Naive thymus-derived CD8-positive, alpha-beta T cell (primary cell): ENCODE measurements around the gene FCRL2. TPM values are rescaled to one million over a fixed set of nuclear protein-coding genes. Genes with fewer than 3 reads are reported as not detected.

Experiments used
- ATAC-seq, 2 donors: fragments of 150-1000 bp; cut with Tn5 transposase in 1 of 2; sonication (Bioruptor Pico), chemical (Tn5 transposase) in 1 of 2; 1 replicate in 1 of 2; 2 replicates in 1 of 2; pipeline ENCODE4 v1.10.0; 2021; ENCODE audit warnings: mild to moderate bottlenecking in 2 of 2, moderate library complexity in 2 of 2
- POLR2A ChIA-PET: fragments of 350-600 bp; sonication (Branson Sonifier 250); formaldehyde crosslinking; loops from one replicate; lab custom pipeline; 2021; ENCODE audit warnings: antibody characterized with exemption; lab: Charles Lee
- DNase-seq, 10 donors: peaks; one replicate each; pipeline versions ENCODE4 v3.0.0 to v3.0.0-alpha.2; 2020 to 2022
- H3K27ac Mint-ChIP-seq, 10 donors: one replicate each; pipeline ENCODE4 v1.8.0; 2020 to 2022; ENCODE audit warnings: mild to moderate bottlenecking in 10 of 10, mixed read lengths in 10 of 10, moderate library complexity in 4 of 10, inconsistent platforms in 1 of 10
- H3K27me3 Mint-ChIP-seq, 5 donors: one replicate each; pipeline ENCODE4 v1.8.0; 2021 to 2022; ENCODE audit warnings: mixed read lengths in 5 of 5
- H3K36me3 Mint-ChIP-seq, 3 donors: one replicate each; pipeline ENCODE4 v1.8.0; 2020 to 2022; ENCODE audit warnings: mixed read lengths in 3 of 3, mild to moderate bottlenecking in 2 of 3, inconsistent platforms in 1 of 3
- H3K4me1 Mint-ChIP-seq, 4 donors: one replicate each; pipeline ENCODE4 v1.8.0; 2021 to 2022; ENCODE audit warnings: mixed read lengths in 4 of 4
- H3K4me3 Mint-ChIP-seq, 10 donors: one replicate each; pipeline ENCODE4 v1.8.0; 2020 to 2022; ENCODE audit warnings: mild to moderate bottlenecking in 10 of 10, mixed read lengths in 10 of 10, moderate library complexity in 6 of 10, inconsistent platforms in 1 of 10
- H3K9me3 Mint-ChIP-seq, 9 donors: one replicate each; pipeline ENCODE4 v1.8.0; 2020 to 2022; ENCODE audit warnings: mixed read lengths in 9 of 9, mild to moderate bottlenecking in 3 of 9, inconsistent platforms in 1 of 9, moderate library complexity in 1 of 9
- polyA plus RNA-seq, 3 donors: library from polyadenylated mRNA; unstranded; fragments of 300-500 nt; fragmentation: Illumina TruSeq; gene quantifications; one replicate each; pipeline ENCODE4 v1.2.3, GENCODE V29; 2021
- total RNA-seq, 8 experiments: library from RNA in 2 of 8; stranded (reverse) in 2 of 8; gene quantifications; one replicate each; pipeline ENCODE4 v1.2.3 and lab custom pipeline; 2021 to 2026

Gene FCRL2
- total and polyA plus RNA-seq, 5 experiments from 2014 or later: 0.07 to 3.1 (median 2.7) TPM; not detected in 2

- POLR2A ChIA-PET: no interaction called here
- no peak overlapping the region for H3K4me3 Mint-ChIP-seq
- peaks cover 0 to 69% (median 0%) of the 10 kb centered on the region in 4 donors for H3K4me1 Mint-ChIP-seq
- DNase-seq (no peak), ATAC-seq (no peak)
- H3K36me3 Mint-ChIP-seq: no peaks in the 10 kb centered on the region
- H3K27me3 Mint-ChIP-seq: peaks cover 0 to 18% (median 10%) of the 10 kb centered on the region in 5 donors
- H3K27ac Mint-ChIP-seq: no peak overlapping the region
- peaks cover 0 to 3% (median 0%) of the 10 kb centered on the region in 9 donors for H3K9me3 Mint-ChIP-seq
Observed at GRCh38 chr1:157781048-157781447, 4.1 kb upstream of the FCRL2 start.

GRCh38 chr1:157775101-157775870 is 1.6 kb downstream of the FCRL2 start:
- Mint-ChIP-seq H3K4me1 (peaks cover 0 to 75% (median 4%) of the 10 kb centered on the region in 4 donors), H3K4me3 (no peak overlapping the region), H3K36me3 (no peaks in the 10 kb centered on the region), H3K27me3 (peaks cover 0 to 19% (median 6%) of the 10 kb centered on the region in 5 donors), H3K9me3 (no peaks in the 10 kb centered on the region), H3K27ac (no peak overlapping the region)
- POLR2A ChIA-PET: no interaction called here
- no peak for DNase-seq
- no peak for ATAC-seq

GRCh38 chr1:157774412-157774811 is 2.5 kb downstream of the FCRL2 start:
- no peaks in the 10 kb centered on the region for H3K36me3 Mint-ChIP-seq
- H3K27ac Mint-ChIP-seq: no peak overlapping the region
- no peak for DNase-seq
- peaks cover 0 to 19% (median 6%) of the 10 kb centered on the region in 5 donors for H3K27me3 Mint-ChIP-seq
- no peak overlapping the region for H3K4me3 Mint-ChIP-seq
- peaks cover 0 to 70% (median 4%) of the 10 kb centered on the region in 4 donors for H3K4me1 Mint-ChIP-seq
- ATAC-seq: no peak
- H3K9me3 Mint-ChIP-seq: no peaks in the 10 kb centered on the region
- POLR2A ChIA-PET: no interaction called here

DNA sequence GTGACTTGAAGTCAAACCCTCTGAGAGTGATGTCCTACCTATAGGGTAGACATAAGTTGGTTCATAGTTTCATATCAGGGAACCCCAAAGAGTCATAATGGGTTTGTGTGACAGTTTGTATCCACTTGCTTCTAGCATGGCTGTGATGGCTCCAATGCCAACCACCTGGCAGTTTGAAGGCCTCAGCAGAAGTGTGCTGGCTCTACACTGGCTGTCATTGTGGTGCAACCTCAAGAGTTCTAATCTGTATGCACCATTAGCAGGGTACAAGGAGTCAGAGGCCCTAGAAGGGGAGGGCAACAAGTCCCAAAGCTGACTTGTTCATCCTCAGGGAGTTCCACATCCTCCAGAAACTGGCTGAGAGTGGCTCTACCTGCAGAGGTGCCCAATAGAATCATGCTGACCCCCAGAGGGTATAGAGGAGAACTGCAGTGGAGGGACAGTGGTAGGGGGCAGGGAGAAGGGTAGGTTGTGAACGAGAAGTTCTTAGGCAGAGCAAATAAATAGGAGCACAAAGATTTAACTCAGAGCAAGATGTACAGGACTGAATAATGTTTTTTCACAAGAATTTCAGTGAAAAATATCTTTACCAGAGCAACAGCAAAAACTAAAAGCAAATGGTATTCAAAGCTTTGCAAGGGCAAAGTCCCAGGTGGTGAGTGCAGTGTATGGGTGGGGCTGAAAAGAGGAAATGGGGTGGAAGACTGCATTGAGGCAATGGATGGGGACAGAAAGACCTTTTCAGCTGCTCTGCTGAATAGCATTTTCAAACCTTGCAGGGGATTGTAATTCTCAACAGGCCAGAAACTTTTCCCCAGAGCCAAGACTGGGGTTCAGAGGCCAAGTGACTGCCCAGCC is 3.2 kb downstream of the FCRL2 start:
- Mint-ChIP-seq H3K27ac (peak overlapping the region in 1 of 10 donors; percentile 0), H3K27me3 (peaks cover 0 to 19% (median 8%) of the 10 kb centered on the region in 5 donors), H3K4me1 (peaks cover 0 to 64% (median 4%) of the 10 kb centered on the region in 4 donors), H3K4me3 (peak overlapping the region in 2 of 10 donors; percentile 5 to 58), H3K9me3 (no peaks in the 10 kb centered on the region), H3K36me3 (no peaks in the 10 kb centered on the region)
- POLR2A ChIA-PET: no interaction called here
- DNase-seq: peak in 1 of 10 donors; percentile 10
- peak in 1 of 2 donors; percentile 52 for ATAC-seq

DNA sequence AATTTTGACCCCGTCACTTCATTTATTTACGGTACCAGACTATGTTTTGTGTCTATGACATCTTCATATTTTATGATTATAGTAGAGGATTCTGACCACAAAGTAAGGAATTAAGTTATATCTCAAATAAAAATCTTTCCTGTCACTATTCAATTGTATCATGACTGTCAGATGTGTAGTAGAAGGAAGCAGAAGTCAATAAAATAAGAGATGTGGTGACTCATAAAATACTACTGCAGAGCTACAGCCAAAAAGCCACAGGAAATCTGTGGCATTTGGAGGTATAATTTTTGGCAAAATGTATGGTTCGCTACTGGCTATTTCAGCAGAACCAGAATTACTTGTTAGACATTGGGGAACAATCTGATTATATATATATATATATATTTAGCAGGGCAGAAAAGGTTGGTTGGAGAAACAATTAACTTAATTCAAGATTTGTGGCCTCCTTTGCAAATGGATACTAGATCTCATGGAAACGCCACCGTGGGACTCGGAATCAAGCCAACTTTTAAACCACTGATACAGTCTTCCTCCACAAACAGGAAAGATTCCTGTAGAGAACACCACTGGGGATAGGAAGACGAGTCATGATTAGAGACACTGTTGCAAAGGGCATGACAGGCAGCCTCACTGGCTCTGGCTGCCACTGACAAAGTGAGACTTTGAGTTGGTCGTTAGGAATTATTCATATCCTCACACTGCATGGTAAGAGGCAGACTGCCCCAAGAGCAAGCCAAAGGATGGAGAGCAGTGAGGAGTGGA is 5.1 kb downstream of the FCRL2 start:
- Mint-ChIP-seq H3K9me3 (no peaks in the 10 kb centered on the region), H3K27ac (no peak overlapping the region), H3K27me3 (peaks cover 0 to 19% (median 8%) of the 10 kb centered on the region in 5 donors), H3K36me3 (no peaks in the 10 kb centered on the region), H3K4me3 (no peak overlapping the region), H3K4me1 (peaks cover 0 to 52% (median 4%) of the 10 kb centered on the region in 4 donors)
- POLR2A ChIA-PET: no interaction called here
- no peak for DNase-seq
- ATAC-seq: no peak

DNA sequence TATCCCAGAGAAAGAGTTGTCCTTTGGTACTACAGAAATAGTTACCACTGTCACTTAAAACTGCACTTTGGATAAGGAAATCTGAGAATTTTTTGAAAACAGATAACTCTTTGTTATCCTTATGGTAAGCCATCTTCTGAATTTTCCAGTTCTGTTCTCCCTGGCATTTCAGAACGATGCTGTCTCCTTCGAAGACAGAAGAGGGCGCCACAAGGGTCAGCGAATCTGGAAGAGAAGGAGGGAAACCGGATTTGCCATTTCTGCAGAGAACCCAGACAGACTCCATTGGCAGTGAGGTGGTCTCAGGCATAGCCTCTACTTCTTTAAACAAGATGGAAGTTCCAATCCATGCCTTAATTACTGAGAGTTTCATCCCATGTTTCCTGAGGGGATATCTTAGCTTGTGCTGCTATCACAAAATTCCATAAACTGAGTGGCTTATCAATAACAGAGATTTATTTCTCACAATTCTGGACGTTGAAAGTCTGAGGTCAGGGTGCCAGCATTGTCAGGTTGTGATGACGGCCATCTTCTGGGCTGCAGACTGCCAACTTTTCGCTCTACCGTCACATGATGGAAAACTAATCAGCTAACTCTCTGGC is 6.4 kb downstream of the FCRL2 start:
- DNase-seq: no peak
- Mint-ChIP-seq H3K4me1 (peaks cover 0 to 46% (median 4%) of the 10 kb centered on the region in 4 donors), H3K9me3 (no peaks in the 10 kb centered on the region), H3K4me3 (no peak overlapping the region), H3K27ac (peak overlapping the region in 1 of 10 donors; percentile 85), H3K36me3 (no peaks in the 10 kb centered on the region), H3K27me3 (peaks cover 0 to 19% (median 5%) of the 10 kb centered on the region in 5 donors)
- ATAC-seq: no peak
- POLR2A ChIA-PET: no interaction called here

DNA sequence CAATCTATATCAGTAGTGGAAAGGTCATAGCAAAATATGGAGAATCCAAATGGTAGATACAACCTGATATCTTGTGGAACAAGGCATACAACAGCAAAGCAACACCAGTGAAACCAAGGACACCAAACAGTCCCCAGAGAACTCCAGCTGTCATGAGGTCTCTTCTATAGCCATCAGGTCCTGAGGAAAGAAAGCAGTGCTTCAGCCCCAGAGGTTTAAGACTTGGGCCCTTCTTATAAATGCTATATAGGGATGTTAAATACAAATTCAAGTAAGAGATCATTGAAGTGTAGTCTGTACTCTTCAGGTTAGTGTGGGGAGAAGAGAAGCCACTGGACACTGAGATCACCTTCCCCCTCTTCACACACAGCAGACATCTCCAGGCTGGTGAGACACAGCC is 10.1 kb downstream of the FCRL2 start:
- ATAC-seq (no peak), DNase-seq (no peak)
- Mint-ChIP-seq H3K27ac (no peak overlapping the region), H3K4me1 (peaks cover 0 to 28% (median 0%) of the 10 kb centered on the region in 4 donors), H3K36me3 (no peaks in the 10 kb centered on the region), H3K4me3 (no peak overlapping the region), H3K9me3 (no peaks in the 10 kb centered on the region), H3K27me3 (peaks cover 0 to 13% (median 5%) of the 10 kb centered on the region in 5 donors)
- POLR2A ChIA-PET: no interaction called here

DNA sequence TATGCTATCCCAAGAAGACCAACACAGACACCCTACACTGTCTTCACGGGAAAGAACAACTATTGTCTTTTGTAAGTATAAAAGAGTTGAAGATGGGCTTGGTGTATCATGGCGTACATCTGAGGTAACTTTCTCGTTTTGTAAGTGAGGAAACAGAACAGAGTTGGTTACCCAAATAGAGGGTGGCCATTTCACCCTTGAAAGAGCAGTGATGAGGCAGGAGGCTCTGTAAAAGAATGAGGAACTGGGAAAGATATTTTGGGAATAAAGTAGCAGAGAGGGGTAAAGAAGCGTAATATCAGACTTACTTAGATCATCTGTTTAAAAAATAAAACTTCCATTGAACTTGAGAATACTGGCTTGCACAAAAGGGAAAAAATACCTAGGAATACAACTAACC is 18.9 kb downstream of the FCRL2 start:
- no peaks in the 10 kb centered on the region for H3K36me3 Mint-ChIP-seq

GRCh38 chr1:157753611-157754010 is 23.3 kb downstream of the FCRL2 start:
- H3K36me3 Mint-ChIP-seq: no peaks in the 10 kb centered on the region
- H3K4me1 Mint-ChIP-seq: peaks cover 0 to 6% (median 0%) of the 10 kb centered on the region in 4 donors
- H3K27ac Mint-ChIP-seq: no peak overlapping the region
- H3K27me3 Mint-ChIP-seq: peaks cover 0 to 8% (median 2%) of the 10 kb centered on the region in 5 donors
- ATAC-seq (no peak), DNase-seq (no peak)
- peaks cover 0 to 2% (median 0%) of the 10 kb centered on the region in 9 donors for H3K9me3 Mint-ChIP-seq
- no peak overlapping the region for H3K4me3 Mint-ChIP-seq
- POLR2A ChIA-PET: interaction anchor here (1.1 kb wide), 1 partner anchor 10 kb away, joined by 3 read pairs; no protein-coding TSS in a partner anchor

More for the DNA sequence above, 18.9 kb downstream of the FCRL2 start:
- H3K4me1 Mint-ChIP-seq: peaks cover 0 to 14% (median 0%) of the 10 kb centered on the region in 4 donors
- POLR2A ChIA-PET: no interaction called here
- peaks cover 0 to 5% (median 0%) of the 10 kb centered on the region in 5 donors for H3K27me3 Mint-ChIP-seq
- no peak overlapping the region for H3K4me3 Mint-ChIP-seq
- DNase-seq (no peak), ATAC-seq (no peak)
- no peak overlapping the region for H3K27ac Mint-ChIP-seq
- peaks cover 0 to 13% (median 4%) of the 10 kb centered on the region in 9 donors for H3K9me3 Mint-ChIP-seq

GRCh38 chr1:157751283-157751682 is 25.6 kb downstream of the FCRL2 start:
- DNase-seq: no peak
- Mint-ChIP-seq H3K27me3 (peaks cover 0 to 8% (median 0%) of the 10 kb centered on the region in 5 donors), H3K4me3 (no peak overlapping the region), H3K36me3 (no peaks in the 10 kb centered on the region), H3K4me1 (peaks cover 0 to 7% (median 0%) of the 10 kb centered on the region in 4 donors), H3K9me3 (no peaks in the 10 kb centered on the region), H3K27ac (no peak overlapping the region)
- no peak for ATAC-seq
- POLR2A ChIA-PET: no interaction called here

DNA sequence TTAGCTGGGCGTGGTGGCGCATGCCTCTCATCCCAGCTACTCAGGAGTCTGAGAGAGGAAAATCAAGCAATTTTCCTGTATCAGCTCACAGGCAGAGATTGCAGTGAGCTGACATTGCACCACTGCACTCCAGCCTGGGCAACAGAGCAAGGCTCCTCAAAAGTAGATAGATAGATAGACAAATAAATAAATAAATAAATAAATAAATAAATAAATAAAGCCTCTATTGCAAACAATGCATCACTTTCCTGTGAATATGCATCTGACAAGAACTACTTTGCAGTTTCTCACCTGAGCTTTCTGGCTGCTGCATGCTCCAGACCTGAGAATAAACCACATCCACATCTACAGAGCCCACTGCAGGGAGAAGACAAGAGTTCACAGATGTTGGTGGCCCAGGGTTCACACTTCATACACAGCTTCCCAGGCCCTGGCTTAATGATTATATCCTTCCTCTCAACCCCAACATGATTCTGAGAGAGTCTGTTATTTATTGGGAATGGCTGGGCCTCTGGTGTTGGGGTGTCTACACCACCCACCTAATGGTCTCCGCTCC is 28.6 kb downstream of the FCRL2 start:
- Mint-ChIP-seq H3K27ac (no peak overlapping the region), H3K9me3 (no peaks in the 10 kb centered on the region), H3K4me3 (no peak overlapping the region), H3K27me3 (peaks cover 0 to 8% (median 0%) of the 10 kb centered on the region in 5 donors), H3K4me1 (peaks cover 0 to 7% (median 0%) of the 10 kb centered on the region in 4 donors), H3K36me3 (no peaks in the 10 kb centered on the region)
- DNase-seq (no peak), ATAC-seq (no peak)
- POLR2A ChIA-PET: no interaction called here
